Measurements from ENCODE around the gene CCDC124.
"Not testable (repeated sequence)": the region's sequence is repeated elsewhere in the genome, so short reads cannot be mapped to it uniquely, and the experiment has no call there.

The CCDC124 gene

DNA sequence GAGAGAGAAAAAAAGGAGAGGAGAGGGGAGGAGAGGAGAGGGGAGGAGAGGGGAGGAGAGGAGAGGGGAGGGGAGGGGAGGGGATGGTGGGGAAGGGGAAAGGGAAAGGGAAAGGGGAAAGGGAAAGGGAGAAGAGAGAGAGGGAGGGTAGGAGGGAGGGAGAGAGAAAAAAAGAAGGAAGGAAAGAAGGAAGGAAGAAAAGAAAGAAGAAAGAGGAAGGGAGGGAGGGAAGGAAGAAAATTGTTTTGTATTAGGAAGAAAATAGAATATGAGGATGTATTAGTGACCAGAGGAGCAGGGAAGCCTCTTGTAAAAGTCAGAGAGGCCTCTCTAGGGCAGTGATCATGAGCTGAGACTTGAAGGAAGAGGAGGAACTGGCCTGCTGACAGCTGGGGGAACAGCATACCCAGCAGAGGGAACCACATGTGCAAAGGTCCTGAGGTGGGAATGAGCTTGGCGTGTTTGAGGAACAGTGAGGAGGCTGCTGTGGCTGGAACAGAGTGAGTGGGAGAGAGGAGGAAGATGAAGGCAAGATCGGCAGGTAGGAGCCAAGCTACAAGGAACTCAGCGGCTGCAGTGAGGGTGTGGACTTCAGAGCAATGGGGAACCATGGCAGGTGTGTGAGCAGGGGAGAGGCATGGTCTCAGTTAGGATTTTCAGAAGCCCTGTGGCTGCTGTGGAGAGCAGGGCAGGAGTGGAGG lies 24.5 kb downstream of the CCDC124 start:
- DNase-seq: no peak

DNA sequence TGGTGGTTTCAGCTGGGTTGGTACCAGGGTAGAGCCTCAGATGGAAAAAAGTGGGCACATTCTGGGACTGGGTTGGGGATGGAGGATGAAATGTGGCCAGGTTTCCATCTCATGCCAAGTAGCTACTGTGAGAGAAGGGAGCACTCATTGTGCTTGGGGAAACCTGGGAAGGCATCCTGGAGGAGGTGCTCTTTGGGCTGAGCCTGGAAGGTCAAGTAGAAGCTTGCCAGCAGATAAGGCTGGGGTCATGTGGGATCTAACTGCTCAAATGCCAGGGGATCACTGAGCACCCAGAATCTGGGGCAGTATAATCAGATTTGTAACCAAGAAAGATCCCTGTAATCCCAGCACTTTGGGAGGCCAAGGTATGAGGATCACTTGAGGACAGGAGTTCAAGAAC lies 25.1 kb downstream of the CCDC124 start:
- no peak for DNase-seq

DNA sequence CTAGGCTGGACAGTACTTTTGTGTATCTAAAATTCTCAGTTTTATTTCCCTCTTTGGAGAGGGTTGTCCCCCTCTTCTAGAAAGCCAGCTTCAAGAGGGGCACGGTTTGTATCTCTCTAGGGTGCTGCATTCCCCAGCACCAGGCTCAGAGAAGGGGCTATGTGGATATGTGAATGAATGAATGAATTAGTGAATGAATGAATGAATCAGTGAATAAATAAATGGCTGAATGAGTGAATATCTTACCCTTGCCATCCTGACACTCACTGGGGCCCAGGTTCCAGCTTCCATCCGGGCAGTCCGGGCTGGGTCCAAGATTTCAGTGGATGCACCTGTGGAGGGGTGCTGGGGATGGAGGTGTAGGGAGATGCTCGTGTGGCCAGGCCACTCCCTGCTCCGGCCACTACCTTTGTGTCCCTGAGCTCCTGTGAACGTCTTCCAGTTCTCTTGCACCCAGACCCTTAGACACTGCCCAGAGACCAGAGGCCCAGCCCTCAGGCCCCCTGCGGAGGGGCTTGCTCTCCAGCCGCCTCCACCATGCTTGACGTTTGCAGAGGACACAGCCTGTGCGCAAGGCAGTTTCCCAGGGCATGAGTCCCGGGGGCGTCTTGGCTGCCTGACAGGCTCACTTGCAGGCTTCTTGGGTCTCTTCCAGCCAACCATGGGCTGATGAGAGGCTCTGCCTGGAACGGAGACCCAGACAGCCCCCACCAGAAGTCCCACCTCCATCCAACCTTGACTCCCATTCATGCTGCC lies 31.3 kb downstream of the CCDC124 start:
- DNase-seq: no peak

DNA sequence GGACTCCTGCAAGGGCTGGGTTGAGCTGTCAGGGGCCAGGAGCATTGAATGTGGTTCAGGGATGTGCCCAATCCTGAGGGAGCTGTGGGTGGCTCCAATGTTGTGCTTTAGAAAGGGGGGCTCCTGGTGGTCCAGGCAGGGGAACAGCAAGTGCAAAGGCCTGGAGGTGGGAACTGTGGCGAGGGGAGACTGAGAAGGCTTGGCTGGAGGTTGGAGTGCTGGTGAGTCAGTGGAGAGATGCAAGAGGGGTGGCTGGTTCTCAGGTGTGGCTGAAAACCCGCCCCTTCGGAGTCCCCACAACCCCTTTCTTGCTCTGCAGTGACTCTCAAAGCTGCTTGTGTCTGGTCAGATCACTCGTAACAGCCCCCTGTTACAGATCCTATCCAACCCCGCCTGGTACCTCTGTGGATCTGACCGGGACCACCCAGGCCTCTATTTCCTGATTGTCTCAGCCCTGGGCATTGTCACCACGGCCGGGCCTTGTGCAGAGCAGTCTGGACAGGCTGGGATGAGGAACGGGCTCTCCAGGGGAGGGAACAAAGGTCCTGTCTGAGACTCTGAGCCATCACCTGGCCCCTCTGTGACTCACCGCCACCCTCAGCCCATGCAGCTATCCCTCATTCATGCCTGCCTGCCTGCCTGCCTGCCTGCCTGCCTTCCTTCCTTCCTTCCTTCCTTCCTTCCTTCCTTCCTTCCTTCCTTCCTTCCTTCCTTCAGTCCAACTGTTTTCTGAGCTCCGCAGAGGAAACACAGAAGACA lies 32.7 kb downstream of the CCDC124 start:
- DNase-seq: no peak

DNA sequence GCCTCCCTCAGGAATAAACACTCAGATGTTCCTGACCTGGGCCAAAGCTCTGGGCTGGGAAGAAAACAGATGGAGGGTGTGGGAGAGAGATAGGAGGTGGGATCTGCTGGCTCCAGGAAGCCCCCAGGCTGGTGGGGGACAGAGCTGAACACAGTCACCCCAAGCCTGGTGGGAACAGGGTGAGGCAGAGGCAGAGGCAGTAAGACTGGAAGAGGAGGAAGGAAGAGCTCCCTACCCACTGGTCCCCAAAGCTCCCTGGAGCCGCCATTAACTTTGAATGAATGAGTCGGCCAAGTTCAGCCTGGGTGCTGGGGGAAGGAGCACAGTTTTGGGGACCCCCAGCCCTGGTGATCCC lies 33.3 kb downstream of the CCDC124 start:
- DNase-seq: no peak

DNA sequence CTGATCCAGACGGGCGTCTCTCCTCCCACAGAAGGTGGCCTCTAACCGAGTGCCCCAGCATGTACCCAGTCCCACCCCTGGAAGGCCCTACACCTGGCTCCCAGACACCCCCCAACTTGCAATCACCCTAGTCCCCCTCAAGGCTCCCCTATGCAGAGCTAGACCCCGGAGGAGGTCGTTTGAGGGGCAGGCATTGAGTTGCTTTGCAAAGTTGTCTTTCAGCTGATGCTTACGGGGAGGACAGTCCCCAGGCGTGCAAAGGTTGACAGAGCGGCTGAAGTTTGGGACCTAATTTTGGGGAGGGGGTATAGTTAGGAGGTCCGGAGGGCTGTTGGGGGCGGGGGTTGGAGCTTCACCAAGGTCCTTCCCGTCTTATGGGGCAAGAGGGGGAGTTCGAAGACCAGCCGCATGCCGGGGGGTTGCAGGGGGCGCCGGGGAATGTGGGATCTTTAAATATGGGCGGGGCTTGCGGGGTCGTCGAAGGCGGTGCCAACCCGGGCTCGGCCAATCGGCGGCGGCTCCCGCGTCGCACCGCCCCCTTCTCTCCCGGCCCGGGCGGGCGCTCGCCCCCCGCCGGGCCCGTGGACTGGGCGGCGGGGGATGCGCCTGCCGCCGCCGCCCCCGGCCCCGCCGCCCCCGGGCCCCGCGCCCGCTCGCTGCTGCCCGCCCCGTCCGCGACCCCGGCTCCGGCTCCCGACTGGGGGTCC lies 33.9 kb downstream of the CCDC124 start, which contains the start of gene KCNN1:
TSS of gene KCNN1 (plus strand) at position 558 of the 707 bp plus-strand sequence. CDS start 6,782 bp downstream, outside the sequence.
- DNase-seq: no peak

DNA sequence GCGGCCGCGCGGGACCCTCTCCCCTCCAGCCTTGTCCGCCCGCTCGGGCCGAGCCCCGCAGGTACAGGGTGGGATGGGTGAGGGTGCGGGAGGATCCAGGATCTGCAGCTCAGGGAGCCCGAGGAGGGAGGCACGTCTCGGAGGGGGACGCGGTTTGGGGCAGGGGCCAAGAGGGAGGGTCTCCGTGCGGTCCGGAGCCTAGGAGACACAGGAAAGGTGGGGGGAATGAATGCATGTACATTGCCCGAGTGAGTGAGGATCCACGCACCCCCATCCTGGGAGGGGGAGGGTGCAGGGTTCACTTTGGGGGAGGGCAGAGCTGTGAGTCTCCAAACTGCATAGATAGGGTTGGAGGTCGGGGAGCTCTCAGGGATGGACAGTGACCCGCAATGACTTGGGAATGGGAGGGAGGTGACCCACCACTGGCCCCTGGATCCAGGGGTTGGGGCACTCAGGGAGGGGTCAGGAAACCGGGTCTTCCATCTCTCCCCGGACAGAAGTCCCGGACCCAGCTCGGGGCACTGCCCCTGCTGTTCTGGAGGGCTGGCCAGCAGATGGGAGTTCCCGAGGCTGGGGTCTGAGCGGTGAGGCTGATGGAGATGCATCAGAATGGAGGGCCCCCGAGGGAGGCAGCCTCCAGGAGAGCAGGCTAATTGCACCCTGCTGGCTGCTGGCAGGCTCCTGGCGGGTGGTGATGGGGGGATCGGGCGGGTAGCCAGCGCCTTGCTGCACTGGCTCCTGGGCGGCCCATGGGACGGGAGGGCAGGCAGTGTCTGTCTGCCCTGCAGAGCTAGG lies 34.6 kb downstream of the CCDC124 start:
- no peak for DNase-seq

DNA sequence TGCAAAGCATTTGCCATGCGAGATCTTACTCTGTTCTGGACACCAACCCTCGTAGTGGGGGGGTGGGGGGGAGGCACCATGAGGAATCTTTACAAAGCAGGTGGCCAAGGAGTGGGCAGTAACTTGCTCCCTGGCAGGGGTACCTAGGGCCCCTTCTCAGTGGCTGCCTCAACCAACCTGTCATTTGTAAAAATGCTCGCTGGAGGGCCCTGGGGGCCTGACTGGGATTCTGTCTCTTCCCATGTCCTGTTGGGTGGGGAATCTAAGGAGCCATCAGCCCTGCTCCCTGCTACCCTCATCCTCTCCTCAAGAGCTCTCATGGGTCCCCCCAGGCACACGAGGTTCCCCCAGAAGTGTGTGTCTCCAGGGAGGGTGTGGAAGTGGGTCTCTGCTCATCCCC lies 35.5 kb downstream of the CCDC124 start:
- DNase-seq: no peak

DNA sequence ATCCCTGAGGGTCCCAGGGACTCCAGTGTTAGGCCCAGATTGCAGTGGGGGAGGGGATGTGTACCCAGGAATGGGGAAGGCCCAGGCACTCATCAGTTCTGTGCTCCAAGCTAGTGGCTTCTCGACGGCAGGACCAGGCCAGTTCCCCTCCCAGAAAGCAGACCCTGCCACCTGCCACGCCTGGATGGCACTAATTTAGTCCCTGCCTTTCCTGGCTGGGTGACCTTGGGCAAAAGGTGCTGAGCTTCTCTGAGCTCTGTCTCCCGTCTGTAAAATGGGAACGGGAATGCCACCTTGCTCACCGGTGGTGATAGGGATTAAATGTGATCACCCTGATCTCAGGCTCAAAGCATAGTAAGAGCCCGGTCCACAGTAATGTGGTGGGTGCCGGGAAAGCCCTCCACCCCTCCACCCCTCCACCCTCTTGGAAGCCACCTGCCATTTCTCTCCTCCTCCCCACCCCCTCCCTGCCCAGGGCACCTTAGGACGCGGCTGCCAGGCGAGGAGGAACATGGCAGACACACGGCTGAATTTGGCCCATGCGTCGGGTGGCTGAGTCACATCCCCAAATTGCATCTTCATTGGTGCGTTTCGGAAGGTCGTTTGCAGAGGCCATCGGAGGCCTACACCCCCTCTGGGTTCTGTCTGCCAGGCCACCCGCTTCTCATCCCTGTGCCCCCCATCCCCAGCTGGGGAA lies 36.4 kb downstream of the CCDC124 start:
- DNase-seq: no peak

DNA sequence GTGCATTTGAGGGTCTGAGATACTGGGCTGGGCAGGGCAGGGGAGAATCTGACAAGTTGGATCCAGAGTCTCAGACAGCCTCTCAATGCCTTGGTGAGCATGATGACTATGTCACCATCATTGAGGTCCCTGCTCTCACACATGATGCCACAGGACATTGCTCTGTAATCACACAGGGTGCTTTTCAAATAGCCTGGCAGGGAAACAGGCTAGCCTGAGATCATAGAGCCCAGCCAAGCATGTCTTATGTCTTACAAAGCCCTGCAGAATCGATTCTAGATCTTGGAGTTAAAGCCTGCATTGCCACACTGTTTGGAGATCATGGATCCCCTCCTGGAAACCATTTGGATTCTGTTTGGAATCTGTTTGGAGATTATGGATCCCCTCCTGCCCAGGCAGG lies 39.4 kb downstream of the CCDC124 start:
- no peak for DNase-seq

DNA sequence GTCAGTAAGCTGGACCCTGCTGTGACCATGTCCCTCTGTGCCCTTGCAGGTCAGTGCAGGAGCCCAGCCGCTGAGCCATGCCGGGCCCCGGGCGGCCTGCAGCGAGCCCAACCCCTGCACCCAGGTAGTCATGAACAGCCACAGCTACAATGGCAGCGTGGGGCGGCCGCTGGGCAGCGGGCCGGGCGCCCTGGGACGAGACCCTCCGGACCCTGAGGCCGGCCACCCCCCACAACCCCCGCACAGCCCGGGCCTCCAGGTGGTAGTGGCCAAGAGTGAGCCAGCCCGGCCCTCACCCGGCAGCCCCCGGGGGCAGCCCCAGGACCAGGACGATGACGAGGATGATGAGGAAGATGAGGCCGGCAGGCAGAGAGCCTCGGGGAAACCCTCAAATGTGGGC lies 40.9 kb downstream of the CCDC124 start:
- no peak for DNase-seq

DNA sequence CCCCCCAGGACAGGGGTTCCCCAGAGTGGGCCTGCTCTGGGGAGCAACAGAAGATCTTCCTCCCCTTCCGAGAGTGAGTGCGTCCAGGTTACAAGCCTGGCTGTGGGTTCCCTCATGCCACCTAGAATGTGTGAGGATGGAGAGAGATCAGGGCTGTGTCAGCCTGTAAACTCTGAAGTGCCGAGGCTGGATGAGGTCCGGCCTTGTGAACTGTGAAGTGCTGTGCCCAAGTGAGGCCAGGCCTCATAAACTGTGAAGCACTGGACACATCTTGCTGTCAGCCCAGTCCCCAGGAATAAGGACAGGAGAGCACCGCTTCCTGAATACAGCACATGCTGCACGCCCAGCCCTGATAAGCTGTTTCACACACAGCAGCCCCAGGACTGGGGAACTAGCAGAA lies 41.7 kb downstream of the CCDC124 start:
- no peak for DNase-seq

DNA sequence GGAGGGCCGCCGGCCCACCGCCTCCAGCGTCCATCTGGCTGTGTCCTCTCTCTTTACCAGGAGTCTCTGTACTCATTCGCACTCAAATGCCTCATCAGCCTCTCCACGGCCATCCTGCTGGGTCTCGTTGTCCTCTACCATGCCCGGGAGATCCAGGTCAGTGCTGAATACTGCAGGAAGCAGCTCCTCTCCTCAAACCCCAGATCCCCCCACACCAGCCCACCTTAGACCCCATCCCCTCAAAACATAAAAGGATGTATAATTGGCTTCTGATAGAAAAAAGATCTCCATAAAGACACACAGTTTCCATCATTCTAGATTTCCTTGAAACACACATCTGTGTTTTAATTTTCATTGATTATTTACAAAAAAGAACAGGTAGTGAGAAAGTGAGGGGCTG lies 42.2 kb downstream of the CCDC124 start:
- no peak for DNase-seq

DNA sequence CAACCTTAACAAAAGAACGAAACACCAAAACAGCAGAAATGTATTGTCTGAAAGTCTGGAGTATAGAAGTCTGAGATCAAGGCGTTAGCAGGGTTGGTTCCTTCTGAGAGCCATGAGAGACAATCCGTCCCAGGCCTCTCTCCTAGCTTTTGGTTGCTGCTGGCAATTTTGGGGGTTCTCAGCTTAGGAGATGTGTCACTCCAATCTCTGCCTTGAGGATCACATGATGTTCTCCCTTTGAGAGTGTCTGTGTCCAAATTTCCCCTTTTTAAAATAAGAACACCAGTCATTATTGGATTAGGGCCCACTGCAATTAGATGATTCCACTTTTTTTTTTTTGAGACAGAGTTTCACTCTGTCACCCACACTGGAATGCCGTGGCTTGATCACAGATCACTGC lies 44.2 kb downstream of the CCDC124 start:
- DNase-seq: no peak

DNA sequence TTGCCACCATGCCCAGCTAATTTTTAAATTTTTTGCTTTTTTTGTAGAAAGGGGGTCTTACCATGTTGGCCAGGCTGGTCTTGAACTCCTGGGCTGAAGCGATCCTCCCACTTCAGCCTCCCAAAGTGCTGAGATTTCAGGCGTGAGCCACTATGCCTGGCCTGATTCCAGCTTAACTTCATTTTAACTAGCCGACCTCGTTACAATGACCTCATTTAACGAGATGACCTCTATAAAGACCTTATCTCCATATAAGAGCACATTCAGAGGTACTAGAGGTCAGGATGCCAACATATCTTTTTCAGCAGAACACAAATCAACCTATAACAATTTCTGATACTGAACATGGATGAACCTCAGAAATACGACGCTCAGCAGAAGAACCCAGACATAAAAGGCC lies 44.7 kb downstream of the CCDC124 start:
- no peak for DNase-seq

DNA sequence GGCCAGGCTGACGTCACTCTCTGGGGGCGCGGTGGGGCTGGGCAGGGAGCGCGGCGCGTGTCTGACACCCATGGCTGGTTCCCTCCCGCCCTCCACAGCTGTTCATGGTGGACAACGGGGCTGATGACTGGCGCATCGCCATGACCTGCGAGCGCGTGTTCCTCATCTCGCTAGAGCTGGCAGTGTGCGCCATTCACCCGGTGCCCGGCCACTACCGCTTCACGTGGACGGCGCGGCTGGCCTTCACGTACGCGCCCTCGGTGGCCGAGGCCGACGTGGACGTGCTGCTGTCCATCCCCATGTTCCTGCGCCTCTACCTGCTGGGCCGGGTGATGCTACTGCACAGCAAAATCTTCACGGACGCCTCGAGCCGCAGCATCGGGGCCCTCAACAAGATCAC lies 48.8 kb downstream of the CCDC124 start:
- no peak for DNase-seq

DNA sequence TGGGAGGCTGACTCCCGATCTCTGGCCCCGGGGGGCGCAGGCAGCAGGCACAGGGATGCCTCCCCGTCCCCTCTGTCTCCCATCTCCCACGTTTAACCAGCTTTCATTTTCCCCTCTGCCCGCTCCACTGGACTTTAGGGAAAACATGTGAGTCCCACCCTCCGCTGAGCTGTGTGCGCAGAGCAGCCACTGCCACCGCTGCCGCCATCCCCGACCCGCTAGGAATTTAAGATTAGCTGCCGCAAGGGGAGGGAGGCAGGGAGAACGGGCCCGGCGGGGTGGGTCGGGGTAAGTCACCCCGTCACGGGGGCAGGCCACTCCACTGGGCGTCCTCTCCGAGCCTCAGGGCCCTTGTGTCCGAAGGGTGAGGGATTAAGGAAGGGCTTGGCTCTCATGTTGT lies 49.6 kb downstream of the CCDC124 start:
- DNase-seq: no peak

DNA sequence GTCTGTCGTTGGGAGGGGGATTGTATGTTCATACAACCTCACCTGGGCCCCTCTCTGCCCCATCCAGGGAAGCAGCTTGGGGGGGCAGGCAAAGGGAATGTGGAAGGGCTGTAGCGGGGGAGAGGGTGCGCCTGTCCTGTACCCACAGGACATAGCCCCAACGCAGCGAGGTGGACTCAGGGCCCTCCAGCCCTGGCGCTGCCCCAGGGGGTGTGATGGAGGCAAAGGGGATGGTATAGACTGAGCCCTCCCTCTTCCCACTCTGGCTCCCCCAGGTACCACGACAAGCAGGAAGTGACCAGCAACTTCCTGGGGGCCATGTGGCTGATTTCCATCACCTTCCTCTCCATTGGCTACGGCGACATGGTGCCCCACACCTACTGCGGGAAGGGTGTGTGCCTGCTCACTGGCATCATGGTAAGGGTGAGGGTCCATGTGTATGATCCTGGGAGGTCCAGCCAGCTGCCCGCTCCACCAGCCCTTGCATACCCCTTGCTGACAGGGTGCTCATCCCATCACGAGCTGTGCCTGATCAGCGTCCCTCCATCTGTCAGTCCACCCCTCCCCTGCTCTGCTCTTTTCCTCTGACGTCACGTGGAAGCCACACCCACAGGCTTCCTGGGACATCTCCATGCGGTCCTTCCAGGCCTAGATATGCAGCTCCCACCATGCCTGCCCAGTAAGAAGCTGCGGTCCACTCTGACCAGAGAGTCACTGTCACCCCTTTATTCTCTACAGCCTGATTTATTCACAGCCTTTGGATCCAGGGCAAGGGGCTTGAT lies 52.4 kb downstream of the CCDC124 start:
- no peak for DNase-seq

DNA sequence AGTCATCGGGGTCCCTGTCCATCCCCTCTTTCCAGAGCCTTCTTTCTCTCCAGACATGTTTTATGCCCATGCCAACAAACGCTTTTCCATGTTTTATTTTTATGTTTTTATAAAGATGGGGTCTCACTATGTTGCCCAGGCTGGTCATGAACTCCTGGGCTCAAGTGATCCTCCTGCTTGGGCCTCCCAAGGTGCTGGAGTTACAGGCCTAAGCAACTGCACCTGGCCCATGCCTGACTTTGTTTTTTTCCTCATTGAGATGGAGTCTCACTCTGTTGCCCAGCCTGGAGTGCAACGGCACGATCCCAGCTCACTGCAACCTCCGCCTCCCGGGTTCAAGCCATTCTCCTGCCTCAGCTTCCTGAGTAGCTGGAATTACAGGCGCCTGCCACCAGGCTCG lies 53.8 kb downstream of the CCDC124 start:
- not testable (repeated sequence) for DNase-seq

DNA sequence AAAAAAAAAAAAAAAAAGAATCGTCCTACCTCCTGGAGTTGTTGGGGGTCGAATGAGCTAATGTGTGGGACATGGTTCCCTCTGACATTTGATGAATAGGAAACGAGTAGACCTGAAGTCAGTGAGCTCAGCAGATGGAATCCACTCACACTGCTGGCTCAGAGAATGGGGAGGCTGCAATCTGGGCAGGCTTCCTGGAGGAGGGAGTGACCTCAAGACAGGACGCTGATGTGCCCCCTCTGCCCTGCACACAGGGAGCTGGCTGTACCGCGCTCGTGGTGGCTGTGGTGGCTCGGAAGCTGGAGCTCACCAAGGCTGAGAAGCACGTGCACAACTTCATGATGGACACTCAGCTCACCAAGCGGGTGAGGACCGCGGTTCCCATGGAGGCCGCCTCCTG lies 55.3 kb downstream of the CCDC124 start:
- DNase-seq: no peak

Measured in NCI-H226 (cell line).